Effector CD4-positive, alpha-beta T cell (primary cell): Measurements from ENCODE around the gene CALD1.

Source experiments
- DNase-seq: peaks from one replicate; pipeline ENCODE4 v3.0.0-alpha.2; 2020

Gene CALD1

DNA sequence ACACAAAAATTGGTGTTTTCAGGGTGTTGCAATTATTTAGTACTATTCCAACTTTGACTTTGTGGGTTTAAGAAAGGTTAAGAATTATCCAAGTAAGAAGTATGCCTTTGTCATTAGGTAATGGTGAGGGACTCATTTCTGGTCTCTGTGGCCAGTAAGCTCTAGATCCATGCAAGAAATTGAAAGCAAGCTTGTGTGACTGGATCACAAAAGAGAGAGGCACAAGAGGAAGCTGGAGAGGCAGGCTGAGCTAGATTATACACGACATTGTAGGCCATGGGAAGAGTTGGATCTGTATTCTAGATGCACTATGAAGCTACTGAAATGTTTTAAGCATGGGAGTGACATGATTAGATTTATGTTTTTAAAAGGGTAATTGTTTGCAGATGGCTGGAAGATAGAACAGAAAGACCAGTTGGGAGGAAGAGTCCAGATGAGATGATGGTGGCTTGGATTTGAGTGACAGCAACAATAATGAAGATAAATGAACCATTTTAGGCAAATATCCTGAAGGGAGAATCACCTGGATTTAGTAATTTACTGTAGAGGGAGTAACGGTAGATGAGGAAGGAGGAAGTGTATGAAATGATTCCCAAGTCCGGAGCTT is 50.0 kb downstream of the CALD1 start:
- DNase-seq, result no peak

DNA sequence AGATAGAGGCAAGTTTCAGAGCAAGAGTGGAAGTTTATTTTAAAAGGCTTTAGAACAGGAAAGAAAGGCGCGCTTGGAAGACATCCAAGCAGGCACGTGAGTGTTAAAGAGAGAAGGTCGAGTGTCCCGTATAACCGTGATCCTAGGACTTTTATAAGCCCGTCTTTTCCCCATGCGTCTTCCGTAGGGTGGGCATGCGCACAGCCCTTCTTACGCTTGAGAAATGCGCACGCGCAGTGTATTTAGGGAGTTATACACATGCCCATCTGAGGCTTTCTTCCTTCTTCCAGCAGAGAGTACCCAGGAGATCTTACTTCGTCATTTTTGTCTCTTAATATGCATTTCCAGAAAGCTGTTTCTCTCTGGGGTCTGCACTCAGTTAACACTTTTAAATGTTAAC is 52.4 kb downstream of the CALD1 start:
- DNase-seq, result no peak

DNA sequence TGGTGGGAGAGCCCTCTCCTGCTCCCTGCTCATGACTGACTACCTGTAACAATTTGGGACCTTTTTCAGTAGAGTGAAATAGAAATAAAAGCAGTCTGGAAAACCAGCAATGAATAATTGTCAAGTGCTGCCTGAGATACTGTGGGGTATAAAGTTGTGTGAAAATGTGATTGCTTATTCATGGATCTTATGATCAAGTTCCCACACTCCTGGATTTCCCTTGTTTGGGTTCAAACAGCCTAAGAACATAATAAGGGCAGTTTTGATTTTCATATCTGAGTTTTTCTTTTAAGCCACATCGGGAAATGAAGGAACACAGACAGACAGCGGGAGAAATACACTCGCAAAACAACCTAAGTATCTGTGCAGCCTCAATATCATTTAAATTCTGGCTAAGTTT is 52.9 kb downstream of the CALD1 start:
- DNase-seq, result no peak

DNA sequence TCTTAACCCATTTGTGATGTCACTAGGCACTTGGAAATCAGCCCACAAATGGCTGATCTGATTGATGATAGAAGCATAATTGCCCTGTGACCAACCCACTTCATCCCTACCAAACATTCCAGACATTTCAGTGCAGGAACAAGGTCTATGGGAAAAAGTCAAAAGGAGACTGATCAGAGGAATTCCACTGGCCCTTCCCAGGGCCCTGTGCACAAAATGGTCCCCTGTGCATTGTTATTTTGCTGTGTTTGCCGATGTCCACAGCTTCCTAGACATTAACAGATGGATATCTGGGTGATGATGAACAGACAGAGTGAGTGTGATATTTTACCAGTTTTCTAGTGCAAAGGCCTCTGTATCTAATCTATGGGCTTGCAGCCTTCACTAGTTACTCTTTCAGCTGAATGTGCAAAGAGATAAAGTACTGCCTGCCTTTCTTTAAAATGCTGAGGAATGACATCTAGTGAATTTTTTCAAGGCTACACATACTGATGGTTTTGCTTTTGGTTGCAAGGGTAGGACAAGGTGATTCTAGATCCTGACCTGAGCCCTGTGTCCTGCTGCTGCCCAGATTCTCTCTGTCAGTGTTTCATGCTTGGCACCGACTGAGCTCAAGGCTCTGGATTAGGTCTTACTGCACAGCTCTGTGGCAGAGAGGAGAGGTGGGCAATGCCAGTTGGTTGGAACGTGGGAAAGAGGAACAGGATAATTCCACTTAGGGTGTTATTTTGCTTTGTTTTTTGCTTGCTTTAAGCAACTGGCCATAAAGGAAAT is 55.4 kb downstream of the CALD1 start:
- no peak for DNase-seq

DNA sequence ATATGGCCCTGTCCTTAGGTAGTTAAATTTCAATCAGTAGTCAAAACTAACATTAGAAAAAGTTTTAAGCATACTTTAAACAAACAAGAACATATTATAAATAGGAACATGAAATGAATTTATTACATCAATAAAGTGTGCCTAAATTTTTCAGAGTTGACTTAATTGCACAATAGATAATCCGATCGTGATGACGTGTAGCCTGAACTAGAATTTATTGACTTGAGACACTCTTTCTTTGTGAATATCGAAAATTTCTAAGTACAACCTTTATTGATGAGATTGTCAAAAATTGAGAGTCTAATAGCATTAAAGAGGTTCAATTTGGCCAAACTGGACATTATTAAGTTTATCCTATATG is 56.0 kb downstream of the CALD1 start:
- DNase-seq, result no peak

DNA sequence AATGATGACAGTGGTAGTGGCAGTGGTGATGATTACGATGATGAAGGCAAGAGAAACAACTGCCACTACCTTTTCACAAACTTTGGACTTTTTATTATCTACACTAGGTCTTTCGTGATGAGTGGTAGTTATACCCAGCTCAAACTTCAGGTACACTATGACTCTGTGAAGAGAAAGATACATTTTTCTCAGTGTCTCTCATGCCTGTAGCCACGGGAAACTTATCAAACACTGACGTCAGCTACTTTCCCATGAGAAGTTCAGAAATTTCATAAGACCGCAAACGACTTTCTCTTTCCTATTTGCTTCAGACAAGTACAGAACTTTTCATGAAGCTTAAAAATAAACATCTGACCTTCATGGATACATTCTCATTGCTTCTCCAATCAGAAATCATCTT is 57.0 kb downstream of the CALD1 start:
- no peak for DNase-seq

DNA sequence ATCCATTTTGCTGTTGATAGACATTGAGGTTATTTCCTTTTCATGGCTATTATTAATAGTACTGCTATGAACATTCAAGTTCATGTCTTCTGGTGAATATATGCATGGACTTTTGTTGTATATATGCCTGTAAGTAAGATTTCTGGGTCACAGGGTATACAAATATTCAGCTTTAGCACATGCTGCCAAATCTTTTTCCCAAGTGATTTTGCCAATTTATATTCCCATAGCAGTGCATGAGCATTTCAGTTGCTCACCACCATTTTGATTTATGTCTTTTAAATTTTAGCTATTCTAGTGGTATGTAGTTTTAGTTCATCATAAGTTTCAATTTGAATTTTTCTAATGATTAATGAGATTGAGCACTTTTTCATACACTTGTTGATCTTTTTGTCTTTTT is 59.9 kb downstream of the CALD1 start:
- no peak for DNase-seq

DNA sequence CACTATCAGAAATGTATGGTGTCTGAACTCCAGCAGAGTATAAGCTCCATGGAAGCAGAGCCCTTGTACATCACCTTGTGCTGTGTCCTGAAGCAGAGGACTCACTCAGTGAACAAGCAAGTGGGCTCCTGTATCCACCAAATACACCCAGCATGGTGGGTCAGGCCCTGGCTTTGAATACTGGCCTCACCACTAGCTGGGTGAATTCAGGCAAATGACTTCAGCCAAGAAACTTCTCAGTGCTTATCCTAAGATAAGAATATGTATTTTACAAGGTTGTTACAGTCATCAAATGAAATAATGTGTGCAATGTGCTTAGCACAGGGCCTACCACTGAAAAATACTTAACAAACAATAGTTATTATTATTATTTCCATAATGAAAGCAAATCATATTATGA is 62.6 kb downstream of the CALD1 start:
- DNase-seq, result no peak

DNA sequence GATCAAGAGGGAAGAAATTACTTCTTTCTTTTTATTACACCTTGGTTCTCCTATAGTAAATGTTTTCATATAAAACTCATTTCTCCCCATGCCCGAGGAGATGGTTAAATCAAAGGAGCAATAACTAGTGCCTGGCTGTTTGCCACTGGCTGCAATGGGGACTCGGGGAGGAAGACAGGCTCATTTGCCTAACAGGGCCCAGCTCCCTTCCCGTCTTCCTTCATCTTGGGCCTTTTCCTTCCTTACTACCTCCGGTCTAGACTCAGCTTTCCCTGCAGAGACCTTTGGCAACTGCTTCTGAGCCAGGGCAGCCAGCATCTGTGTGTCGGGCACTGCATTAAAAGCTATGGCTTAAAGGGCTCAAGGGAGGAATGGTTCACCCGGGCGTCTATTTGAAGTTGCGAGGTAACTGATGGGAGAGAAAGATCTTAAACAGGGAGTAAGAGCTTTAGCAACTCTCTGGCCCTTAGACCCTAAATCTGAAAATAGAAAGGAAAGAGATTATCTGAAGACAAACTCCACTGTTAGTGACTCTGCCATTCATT is 63.5 kb downstream of the CALD1 start:
- DNase-seq, result no peak

DNA sequence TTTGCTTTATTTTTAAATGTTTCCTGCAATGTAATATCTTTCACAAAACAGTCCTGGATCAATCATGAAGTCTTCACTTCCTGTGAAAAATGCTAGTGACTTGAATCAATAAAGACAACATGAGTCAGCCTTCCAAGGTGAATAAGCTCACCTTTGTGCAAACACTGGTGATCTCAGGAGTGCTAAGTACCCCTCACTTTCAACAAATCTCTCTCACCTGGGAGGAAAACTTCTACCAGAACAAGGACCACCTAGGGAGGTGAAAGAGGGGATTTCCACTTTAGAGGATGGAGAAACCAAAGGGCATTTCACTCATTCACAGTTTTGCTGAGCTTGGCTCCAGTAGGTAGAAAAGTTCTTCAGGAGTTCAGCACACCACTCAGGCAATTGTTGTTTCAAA is 64.8 kb downstream of the CALD1 start:
- no peak for DNase-seq

DNA sequence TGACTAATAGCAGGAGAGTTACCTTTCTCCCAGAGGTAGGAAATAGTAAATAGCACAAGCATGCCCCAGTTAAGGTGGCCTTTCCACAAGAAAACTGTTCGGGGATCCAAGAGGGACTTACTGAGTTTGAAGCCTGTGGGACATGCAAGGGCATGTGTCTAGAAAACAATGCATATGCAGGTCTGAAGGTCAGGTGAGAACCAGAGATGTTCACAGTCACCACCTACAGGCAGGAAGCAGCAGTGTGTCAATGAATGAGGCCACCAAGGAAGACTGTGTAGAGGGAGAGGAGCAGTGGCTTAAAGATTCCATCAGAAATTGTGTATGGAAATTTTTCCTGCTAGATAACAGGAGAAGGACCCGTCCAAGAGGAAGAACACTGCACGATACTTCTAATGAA is 66.0 kb downstream of the CALD1 start:
- DNase-seq, result no peak

DNA sequence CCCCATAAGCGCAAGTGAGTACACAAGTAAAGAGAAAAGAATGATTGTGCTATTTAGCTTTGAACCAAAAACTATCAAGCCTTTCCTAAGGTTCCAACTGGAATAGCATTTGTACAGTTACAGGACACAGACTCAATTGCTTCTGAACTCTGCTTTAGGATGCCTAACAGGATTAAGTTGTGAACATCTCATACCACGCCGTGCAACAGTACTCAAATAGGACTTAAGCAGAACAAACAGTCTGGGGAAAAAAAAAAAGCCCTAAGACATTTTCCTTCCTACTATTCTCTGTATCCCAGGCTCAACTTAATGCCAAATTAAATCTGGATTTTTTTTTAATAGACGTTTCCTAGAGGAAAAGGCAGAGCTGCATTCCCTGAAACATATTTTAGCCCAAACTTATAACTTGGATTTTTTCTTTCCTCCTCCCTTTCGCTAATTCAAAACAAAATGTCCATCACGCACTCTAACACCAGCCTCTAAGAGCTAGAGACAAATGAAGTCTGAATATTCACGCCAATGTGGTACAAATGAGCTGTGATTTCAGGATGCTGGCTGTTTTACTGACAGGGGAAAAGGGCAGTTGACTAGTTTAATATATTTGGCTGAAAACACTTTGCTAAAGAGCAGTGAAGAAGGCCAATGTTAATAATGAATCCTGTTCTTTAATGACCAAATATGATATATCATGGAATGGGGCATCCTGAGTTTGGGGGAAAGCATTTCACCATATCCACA is 68.6 kb downstream of the CALD1 start:
- no peak for DNase-seq

DNA sequence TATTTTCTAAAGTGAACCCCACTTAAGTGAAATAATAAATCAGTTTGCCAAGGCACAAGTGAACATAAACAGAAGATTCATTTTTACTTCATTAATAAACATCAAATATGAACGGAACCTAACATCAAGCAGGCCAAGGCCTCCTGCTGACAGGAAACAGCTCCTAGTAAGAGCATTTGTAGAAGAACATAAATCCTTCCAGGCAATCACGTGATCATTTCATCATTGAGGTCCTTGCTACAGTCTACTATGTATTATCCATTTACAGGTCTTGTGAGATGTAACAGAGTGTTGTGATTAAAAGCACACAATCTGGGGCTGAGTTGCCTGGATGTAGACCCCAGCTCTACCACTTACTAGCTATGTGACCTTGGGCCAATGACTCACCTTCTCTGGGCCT is 70.6 kb downstream of the CALD1 start:
- no peak for DNase-seq

DNA sequence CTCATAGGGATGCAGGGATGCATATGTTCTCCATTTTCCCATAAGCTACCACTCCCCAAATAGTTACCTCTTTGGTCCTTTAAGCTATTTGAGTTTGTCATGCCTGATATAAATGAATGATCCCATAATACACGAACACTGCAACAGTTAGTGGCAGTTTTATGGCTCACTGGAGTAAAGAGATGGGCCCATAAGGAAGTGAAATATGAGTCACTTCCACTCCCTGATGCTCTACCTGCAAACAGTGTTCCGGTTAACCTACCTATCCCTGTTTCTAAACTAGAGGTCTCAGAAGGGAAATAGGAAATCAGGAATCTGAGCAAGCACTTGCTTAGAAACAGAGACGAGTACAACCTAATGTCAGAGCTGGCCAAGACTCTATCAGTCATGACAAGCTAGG is 71.7 kb downstream of the CALD1 start:
- no peak for DNase-seq

DNA sequence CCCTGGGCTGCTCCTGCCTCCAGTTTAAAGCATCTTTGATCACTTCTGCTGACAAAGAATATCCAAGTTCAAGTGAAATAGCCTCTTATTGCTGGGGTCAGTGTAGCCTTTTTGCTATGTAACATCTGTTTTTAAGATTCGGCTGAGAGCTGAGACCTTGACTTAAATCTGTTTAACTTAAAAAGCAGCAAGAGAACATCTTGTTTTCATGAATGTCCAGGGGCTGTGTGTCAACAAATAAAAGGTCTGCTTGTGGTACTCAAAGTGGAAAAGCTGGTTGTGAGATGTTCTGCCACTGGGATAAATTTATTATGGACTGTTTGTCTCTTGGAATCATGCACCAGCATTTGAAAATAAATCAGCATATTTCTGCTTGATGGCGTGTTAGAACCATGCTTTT is 73.2 kb downstream of the CALD1 start:
- no peak for DNase-seq

DNA sequence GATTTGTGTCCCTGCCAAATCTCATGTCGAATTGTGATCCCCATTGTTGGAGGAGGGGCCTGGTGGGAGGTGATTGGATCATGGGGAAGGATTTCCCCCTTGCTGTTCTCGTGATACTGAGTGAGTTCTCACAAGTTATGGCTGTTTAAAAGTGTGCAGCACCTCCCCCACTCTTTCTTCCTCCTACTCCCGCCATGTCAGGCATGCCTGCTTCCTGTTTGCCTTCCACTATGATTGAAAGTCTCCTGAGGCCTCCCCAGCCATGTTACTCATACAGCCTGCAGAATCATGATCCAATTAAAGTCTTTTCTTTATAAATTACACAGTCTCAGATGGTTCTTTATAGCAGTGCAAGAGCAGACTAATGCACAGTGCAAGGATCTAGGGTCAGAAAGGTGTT is 75.4 kb downstream of the CALD1 start:
- no peak for DNase-seq

DNA sequence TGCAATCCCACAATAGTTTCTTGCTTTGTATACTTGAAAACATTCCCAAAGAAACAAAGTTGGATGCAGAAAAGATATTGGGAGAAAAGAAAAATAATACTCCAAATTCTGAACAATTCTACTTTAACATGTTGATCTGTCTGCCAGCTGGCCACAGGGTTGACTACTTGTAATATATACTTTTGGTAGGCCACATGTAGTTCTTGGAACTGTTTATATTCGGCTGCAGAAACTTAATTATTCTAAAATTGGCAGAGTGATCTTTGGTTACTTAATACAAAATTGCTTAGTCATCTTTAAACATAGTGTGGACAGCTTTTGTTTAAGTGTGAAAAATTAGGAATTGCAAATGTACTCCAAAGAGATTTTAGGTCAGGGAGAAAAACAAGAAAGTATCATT is 76.0 kb downstream of the CALD1 start:
- no peak for DNase-seq

DNA sequence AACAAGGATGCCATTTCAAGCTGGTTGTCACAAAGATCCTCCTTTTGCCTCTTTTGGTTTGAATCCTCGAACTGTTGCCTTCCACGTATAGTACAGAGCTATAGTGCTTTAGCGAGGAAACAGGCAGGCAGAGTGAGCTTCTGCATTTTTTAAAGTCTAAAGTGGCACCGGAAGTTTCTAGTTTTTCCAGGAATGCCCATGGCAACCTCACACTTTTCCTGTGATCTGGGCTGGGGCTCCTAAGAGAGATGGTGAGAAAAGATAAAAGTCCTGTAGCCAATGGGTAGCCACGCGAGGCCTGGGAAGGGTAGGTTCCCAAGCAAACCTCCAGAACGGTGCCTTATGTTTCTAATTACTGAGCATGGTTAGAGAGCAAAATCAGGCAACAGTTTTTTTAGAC is 76.7 kb downstream of the CALD1 start:
- no peak for DNase-seq

DNA sequence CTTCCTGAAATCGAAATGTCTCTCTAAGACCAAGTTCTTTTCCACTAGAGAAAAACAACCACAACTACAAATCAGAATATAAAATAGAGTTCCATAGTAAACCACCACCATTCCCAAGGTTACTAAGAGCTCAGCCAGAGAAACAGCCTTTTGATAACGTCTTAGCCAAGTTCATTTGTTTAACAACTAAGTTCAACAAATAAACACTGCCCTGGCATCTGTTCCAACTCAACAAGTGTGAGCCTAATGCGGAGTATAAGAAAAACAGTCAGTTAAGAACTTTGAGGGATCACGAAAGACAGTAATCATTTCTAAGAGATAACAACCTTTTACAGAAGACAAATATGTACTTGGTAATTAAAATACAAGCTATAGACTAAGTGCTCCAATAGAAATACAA is 77.3 kb downstream of the CALD1 start:
- no peak for DNase-seq

DNA sequence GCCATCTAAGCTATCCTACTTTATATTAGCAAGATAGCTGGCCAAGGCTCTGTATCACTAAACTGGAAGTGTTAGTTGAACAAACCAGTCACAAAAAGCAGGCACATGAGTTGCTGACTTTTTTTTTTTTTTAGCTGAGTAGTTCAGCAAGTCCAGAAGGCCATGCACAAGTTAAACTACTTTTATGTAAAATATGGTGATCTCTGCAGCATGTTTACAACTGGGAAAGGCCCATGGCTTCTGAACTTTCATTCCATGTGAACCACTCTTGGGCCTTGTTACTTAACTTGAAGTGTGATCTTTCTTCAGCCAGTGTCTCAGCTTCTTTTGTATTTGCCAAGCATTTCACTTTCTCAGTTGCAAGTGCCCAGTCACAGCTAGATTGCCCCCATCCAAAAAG is 78.5 kb downstream of the CALD1 start:
- DNase-seq, result no peak

DNA sequence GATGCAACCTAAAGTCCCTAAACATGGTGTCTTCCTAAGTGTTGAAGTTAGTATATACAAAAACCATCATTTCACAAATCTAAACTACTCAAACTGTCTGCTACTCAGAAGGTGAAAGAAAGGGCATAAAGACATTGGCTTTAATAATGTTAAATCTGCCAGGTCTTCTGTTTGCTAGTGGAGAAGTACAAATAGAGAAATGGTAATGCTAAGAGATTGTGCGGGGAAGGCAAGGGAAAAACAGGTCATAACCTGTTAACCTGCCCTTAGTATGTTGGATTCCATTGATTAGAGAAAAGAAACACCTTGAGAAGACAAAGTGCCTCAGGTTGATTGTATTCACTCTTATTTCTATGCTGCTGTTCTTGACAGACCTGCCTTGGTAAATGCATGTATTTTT is 80.3 kb downstream of the CALD1 start:
- DNase-seq, result no peak

DNA sequence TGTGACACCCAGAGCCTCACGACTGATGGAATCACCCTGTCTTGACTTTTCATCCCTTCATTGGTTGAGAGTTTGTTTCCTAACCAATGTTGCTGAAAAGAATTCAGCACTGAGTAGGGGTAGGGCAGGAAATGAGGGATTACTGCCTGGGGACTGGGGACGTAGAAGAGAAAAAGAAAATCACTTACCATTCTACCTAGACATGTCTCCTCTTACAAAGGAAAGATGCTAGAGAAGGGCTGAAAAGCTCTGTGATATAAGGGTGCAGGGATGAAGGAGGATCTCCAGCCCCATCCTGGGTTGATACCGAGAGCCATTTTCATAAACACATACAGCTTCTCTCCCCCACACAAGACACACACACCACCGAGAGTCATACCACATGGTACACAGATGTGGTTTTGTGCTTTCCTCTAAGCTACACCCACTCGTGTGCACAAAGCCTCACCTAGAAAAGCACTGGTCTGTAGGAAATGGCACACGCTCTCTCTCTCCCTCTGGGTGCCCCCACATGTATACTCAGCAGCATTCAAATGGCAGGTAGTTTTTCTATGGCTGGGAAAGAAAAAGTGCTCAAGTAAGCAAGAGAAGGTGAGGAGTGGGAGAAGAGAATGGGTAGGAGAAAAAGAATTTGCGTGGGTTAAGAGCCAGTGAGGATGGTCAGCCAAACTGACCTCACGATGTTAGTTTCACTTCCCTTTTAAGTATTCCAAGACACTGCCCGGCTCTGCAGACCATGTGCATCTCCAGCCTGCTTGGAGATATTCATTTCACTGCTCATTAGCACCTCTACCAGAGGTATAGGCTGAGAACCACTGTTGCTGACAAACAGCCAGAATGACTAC is 85.8 kb downstream of the CALD1 start:
- no peak for DNase-seq

DNA sequence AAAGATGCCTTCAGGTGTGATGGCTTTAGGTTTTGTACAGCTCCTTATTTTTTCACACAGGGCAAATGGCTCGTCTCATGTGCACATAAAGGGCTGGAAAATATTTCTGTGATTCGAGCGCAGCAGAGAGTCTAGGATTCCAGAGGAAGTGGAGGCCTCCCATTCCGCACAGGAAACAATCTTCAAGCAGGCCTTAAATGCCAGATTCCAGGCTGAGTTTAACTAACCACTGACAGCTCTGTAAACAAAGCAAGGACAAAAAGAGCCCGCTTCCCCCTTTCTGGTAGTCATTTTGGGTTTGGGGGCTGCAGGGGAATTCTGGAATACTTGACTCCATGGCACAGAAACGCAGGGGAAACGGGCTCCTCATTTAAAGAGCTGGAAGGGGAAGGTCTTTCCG is 87.2 kb downstream of the CALD1 start:
- no peak for DNase-seq
